GM13976 (cell line): ENCODE measurements around the gene FYN.

Source experiments
- DNase-seq: peaks from one replicate; pipeline ENCODE4 v3.0.0; 2012; ENCODE audit warnings: low spot score
- in situ Hi-C: fragments of 300-500 bp; cut with MboI; formaldehyde crosslinking; loops from one replicate; pipeline ENCODE4 v1.12.0; 2022; ENCODE audit warnings: low sequenced_read_pairs, mixed read lengths, inconsistent platforms; ENCODE audit not compliant: unreplicated experiment
- TF ChIP-seq, protein P1 (sequence below): IDR thresholded peaks from 2 replicates; pipeline ENCODE4 v1.5.1; 2012; ENCODE audit warnings: borderline replicate concordance, mild to moderate bottlenecking; ENCODE audit not compliant: insufficient read depth; ENCODE audit errors: extremely low read depth, missing control alignments, control extremely low read depth

The FYN gene

DNA sequence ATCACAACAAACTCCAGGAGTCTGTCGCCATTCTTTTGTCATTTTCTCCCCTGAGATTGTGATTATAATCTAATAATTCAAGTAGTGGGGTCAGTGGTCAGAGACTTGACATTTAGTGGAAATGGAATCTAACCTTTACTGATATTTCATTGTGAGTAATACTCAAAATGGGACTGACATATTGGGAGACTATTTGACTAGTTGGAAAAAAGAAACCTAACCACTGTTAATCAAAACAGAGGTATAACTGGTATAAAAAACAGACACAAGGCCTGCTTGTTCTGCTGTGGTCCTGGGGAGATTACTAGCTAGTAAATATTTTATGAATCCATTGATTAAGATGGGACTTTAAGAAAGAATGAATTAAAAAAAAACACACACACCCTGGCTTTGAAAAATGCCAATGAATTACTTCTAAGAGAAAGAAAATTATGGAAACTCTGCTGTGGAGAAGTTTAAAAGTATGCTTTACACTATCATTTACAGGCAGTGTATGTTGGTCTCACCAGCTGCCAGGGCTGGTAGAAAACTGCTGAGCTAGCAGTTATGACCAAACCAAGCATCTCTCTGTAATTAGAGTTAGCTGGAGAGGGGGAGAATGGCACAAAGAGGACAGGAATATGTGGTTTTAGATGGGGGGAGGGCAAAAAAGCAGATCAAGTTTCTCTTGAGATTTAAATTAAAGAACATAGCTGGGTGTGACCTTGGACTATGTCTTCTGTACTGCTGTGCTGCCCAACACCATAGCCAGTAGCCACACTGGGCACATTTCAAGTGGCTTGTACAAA is 103.7 kb downstream of the FYN start:
- DNase-seq = no peak
- in situ Hi-C loops = no loop called here
- TF ChIP-seq, protein P1, sequence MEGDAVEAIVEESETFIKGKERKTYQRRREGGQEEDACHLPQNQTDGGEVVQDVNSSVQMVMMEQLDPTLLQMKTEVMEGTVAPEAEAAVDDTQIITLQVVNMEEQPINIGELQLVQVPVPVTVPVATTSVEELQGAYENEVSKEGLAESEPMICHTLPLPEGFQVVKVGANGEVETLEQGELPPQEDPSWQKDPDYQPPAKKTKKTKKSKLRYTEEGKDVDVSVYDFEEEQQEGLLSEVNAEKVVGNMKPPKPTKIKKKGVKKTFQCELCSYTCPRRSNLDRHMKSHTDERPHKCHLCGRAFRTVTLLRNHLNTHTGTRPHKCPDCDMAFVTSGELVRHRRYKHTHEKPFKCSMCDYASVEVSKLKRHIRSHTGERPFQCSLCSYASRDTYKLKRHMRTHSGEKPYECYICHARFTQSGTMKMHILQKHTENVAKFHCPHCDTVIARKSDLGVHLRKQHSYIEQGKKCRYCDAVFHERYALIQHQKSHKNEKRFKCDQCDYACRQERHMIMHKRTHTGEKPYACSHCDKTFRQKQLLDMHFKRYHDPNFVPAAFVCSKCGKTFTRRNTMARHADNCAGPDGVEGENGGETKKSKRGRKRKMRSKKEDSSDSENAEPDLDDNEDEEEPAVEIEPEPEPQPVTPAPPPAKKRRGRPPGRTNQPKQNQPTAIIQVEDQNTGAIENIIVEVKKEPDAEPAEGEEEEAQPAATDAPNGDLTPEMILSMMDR = no peak

DNA sequence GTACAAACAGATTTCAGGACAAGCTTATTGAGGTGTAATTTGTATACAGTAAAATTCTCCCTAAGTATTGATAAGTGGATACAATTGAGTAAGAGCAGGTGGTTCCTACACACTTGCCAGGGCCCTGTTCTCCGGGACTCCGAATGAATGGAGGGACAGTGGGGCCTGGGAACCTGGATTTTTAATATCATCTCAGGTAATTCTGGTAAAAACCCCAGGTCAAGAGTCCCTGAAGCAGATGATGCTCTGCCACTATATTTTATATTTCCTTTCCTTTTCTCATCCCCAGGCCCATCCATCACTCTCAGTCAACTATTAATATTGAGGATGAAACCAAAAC is 104.9 kb downstream of the FYN start:
- in situ Hi-C loops = no loop called here
- DNase-seq = no peak
- TF ChIP-seq, protein P1 = no peak

DNA sequence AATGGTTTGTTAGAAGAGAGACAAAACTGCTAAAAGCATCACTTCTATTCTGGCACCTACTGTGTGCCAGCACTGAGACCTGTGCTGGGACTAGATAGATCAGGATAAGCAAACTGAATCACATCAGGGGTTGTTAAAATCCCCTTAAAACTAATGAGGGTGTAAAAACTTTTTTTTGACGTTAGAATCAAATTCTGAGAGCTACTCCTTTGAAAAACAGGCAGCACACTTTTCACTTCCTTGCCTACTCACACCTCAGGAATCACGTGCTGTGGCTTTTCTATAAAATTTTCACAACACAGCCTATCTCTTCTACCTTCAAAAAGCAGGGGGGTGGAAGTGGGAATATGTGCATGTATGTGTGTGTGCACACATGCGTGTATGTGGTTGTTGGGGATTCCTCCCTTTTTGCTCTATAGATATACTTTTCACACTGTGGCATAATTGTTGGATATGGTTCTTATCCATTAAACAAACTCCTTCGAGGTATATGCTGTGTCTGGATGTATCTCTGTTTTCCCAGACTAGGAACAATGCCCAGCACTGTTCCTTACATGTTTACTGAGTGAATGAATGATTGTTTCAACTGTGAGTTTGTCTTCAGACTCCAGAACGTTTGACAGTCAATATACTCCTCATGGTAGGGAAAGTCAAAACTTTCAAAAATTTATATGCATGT is 105.4 kb downstream of the FYN start:
- in situ Hi-C loops = no loop called here

DNA sequence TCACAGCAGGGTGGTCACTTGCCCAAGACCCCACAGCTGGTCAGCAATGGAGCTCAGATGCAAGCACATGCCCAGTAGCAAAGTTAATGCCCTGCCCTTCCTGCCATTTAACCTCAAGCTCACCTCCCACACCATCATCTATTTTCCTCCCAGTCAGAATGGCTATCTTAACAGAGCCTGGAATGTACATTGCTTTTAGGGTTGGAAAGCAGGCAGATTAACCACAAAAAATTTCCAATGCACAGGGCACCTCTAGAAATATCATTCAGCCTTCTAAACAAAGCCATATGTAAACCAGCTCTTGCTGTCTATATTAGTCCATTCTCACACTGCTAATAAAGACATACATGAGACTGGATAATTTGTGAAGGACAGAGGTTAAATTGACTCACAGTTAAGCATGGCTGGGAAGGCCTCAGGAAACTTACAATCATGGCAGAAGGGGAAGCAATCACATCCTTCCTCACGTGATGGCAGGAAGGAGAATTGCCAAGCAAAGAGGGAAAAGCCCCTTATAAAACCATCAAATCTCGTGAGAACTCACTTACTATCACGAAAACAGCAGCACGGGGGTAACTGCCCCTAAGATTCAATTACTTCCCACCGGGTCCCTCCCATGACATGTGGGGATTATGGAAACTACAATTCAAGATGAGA is 106.9 kb downstream of the FYN start:
- no peak for DNase-seq
- in situ Hi-C loops = no loop called here
- TF ChIP-seq, protein P1 = no peak

More for the DNA sequence above, 105.4 kb downstream of the FYN start:
- TF ChIP-seq, protein P1 = no peak
- DNase-seq = no peak

DNA sequence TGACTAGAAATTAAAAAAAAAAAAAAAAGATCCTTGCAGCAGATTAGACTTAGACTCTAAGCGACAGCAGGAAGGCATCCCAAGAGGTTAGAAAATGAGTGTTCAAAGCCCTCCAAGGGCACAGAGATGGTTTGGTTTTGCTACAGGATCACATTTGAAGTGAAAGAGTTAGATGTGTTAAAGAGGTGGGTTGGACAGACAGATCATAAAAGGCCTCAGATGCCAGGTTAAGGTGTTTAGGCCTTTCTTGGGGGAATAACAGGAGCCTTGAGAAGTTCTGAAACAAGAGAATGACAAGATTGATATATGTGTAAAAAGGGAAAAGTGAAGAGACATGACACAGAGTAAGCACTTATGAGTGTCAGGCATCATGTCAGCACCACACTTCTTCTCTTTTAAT is 107.5 kb downstream of the FYN start:
- DNase-seq = no peak
- TF ChIP-seq, protein P1 = no peak
- in situ Hi-C loops = no loop called here

DNA sequence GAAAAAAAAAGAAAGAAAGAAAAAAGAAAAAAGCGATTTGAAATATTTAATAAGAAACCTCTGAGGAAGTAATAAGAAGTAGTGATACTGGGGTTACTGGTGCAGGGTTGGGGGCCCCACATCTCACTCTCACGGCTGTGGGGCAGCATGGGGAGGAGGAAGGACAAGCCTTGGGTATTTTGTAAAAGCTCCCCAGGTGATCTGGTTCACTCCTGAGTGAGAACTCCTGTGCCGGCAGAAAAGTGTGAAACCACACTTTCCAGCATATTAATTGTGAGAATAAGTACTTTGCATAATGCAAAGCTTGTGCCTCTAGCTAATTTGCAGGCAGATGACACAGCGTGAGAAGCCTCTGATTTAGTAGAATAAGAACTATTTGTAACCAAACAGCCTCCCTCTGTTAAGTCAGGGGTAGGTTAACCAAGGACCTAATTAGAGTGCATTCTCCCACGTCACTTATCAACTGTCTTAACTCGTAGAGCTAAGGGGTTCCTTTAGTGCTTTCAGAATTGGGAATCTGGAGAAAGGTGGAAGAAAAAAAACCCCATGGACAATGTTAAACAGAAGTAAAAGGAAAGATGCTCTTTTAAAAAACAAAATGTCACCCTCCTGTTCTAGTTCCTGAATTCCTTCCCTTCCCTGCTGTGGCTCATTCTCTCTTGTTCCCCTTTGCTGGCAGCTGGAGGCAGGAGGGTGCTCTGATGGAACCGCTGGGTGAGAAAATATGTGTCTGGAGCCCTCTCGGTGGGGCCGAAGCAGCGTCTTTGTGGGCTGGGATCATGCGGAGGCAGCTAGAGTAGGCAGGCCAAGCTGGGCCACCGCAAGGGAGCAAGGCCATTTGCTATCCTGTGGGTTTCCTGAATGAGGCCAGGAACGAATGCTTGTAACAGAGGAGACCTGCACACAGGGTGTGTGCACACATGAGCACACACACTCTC is 108.7 kb downstream of the FYN start:
- in situ Hi-C loops = no loop called here
- DNase-seq = peak; percentile 66

More for the DNA sequence above, 108.7 kb downstream of the FYN start:
- TF ChIP-seq, protein P1 = no peak
